Measurements from ENCODE around the gene PPME1.
"Not testable (repeated sequence)": the region's sequence is repeated elsewhere in the genome, so short reads cannot be mapped to it uniquely, and the experiment has no call there.

PPME1 gene

GRCh38 chr11:74138572-74138971 lies 32.5 kb upstream of the PPME1 start:
- H3K27me3 ChIP-seq (replicated peaks; ENCODE audit: control insufficient read depth, insufficient read depth, low read length, poor library complexity, severe bottlenecking), result no peaks in the 10 kb centered on the region
- DNase-seq, result no peak
- H3K4me1 ChIP-seq (ENCODE audit: control insufficient read depth, insufficient read depth, low read length, poor library complexity, severe bottlenecking), result no peaks in the 10 kb centered on the region
- H3K9me3 ChIP-seq (ENCODE audit: control insufficient read depth, low read length), result no peaks in the 10 kb centered on the region
- H3K4me3 ChIP-seq (ENCODE audit: insufficient read depth, low read depth, low read length, poor library complexity, severe bottlenecking), result no peak overlapping the region
- H3K36me3 ChIP-seq (ENCODE audit: control insufficient read depth, insufficient read depth, low read length), result peaks cover 27% of the 10 kb centered on the region
- H3K27ac ChIP-seq (ENCODE audit: insufficient read depth, low read length, poor library complexity, severe bottlenecking), result no peak overlapping the region

- Histone ChIP-seq H3K36me3 (ENCODE audit: control insufficient read depth, insufficient read depth, low read length) (peaks cover 19% of the 10 kb centered on the region), H3K9me3 (ENCODE audit: control insufficient read depth, low read length) (no peaks in the 10 kb centered on the region), H3K27me3 (replicated peaks; ENCODE audit: control insufficient read depth, insufficient read depth, low read length, poor library complexity, severe bottlenecking) (no peaks in the 10 kb centered on the region), H3K4me1 (ENCODE audit: control insufficient read depth, insufficient read depth, low read length, poor library complexity, severe bottlenecking) (no peaks in the 10 kb centered on the region), H3K27ac (ENCODE audit: insufficient read depth, low read length, poor library complexity, severe bottlenecking) (no peak overlapping the region), H3K4me3 (ENCODE audit: insufficient read depth, low read depth, low read length, poor library complexity, severe bottlenecking) (no peak overlapping the region)
- no peak for DNase-seq
These were observed 31.8 kb upstream of the PPME1 start for GRCh38 chr11:74139151-74139918.

- H3K27ac ChIP-seq (ENCODE audit: insufficient read depth, low read length, poor library complexity, severe bottlenecking); DNase-seq; H3K9me3 ChIP-seq (ENCODE audit: control insufficient read depth, low read length); H3K4me3 ChIP-seq (ENCODE audit: insufficient read depth, low read depth, low read length, poor library complexity, severe bottlenecking); H3K27me3 ChIP-seq (replicated peaks; ENCODE audit: control insufficient read depth, insufficient read depth, low read length, poor library complexity, severe bottlenecking); H3K4me1 ChIP-seq (ENCODE audit: control insufficient read depth, insufficient read depth, low read length, poor library complexity, severe bottlenecking): not testable (repeated sequence)
- H3K36me3 ChIP-seq (ENCODE audit: control insufficient read depth, insufficient read depth, low read length), result peaks cover 19% of the 10 kb centered on the region
These were observed 31.1 kb upstream of the PPME1 start for GRCh38 chr11:74139919-74140431.

- H3K36me3 ChIP-seq (ENCODE audit: control insufficient read depth, insufficient read depth, low read length), result peaks cover 19% of the 10 kb centered on the region
- H3K4me1 ChIP-seq (ENCODE audit: control insufficient read depth, insufficient read depth, low read length, poor library complexity, severe bottlenecking), result no peaks in the 10 kb centered on the region
- H3K27ac ChIP-seq (ENCODE audit: insufficient read depth, low read length, poor library complexity, severe bottlenecking), result no peak overlapping the region
- no peaks in the 10 kb centered on the region for H3K27me3 ChIP-seq (replicated peaks; ENCODE audit: control insufficient read depth, insufficient read depth, low read length, poor library complexity, severe bottlenecking)
- H3K4me3 ChIP-seq (ENCODE audit: insufficient read depth, low read depth, low read length, poor library complexity, severe bottlenecking), result no peak overlapping the region
- no peaks in the 10 kb centered on the region for H3K9me3 ChIP-seq (ENCODE audit: control insufficient read depth, low read length)
- DNase-seq, result no peak
These were observed 29.8 kb upstream of the PPME1 start for GRCh38 chr11:74141241-74141695.

- H3K9me3 ChIP-seq (ENCODE audit: control insufficient read depth, low read length), result no peaks in the 10 kb centered on the region
- no peak overlapping the region for H3K27ac ChIP-seq (ENCODE audit: insufficient read depth, low read length, poor library complexity, severe bottlenecking)
- H3K36me3 ChIP-seq (ENCODE audit: control insufficient read depth, insufficient read depth, low read length), result peaks cover 19% of the 10 kb centered on the region
- H3K4me1 ChIP-seq (ENCODE audit: control insufficient read depth, insufficient read depth, low read length, poor library complexity, severe bottlenecking), result no peaks in the 10 kb centered on the region
- DNase-seq, result no peak
- H3K27me3 ChIP-seq (replicated peaks; ENCODE audit: control insufficient read depth, insufficient read depth, low read length, poor library complexity, severe bottlenecking), result no peaks in the 10 kb centered on the region
- no peak overlapping the region for H3K4me3 ChIP-seq (ENCODE audit: insufficient read depth, low read depth, low read length, poor library complexity, severe bottlenecking)
These were observed 29.2 kb upstream of the PPME1 start for GRCh38 chr11:74141908-74142307.

GRCh38 chr11:74142624-74143023 lies 28.5 kb upstream of the PPME1 start:
- Histone ChIP-seq H3K4me3 (ENCODE audit: insufficient read depth, low read depth, low read length, poor library complexity, severe bottlenecking) (no peak overlapping the region), H3K27ac (ENCODE audit: insufficient read depth, low read length, poor library complexity, severe bottlenecking) (no peak overlapping the region), H3K36me3 (ENCODE audit: control insufficient read depth, insufficient read depth, low read length) (peaks cover 19% of the 10 kb centered on the region), H3K27me3 (replicated peaks; ENCODE audit: control insufficient read depth, insufficient read depth, low read length, poor library complexity, severe bottlenecking) (no peaks in the 10 kb centered on the region), H3K9me3 (ENCODE audit: control insufficient read depth, low read length) (no peaks in the 10 kb centered on the region), H3K4me1 (ENCODE audit: control insufficient read depth, insufficient read depth, low read length, poor library complexity, severe bottlenecking) (no peaks in the 10 kb centered on the region)
- no peak for DNase-seq

- no peaks in the 10 kb centered on the region for H3K27me3 ChIP-seq (replicated peaks; ENCODE audit: control insufficient read depth, insufficient read depth, low read length, poor library complexity, severe bottlenecking)
- no peaks in the 10 kb centered on the region for H3K9me3 ChIP-seq (ENCODE audit: control insufficient read depth, low read length)
- no peak for DNase-seq
- H3K4me3 ChIP-seq (ENCODE audit: insufficient read depth, low read depth, low read length, poor library complexity, severe bottlenecking), result no peak overlapping the region
- no peaks in the 10 kb centered on the region for H3K4me1 ChIP-seq (ENCODE audit: control insufficient read depth, insufficient read depth, low read length, poor library complexity, severe bottlenecking)
- peaks cover under 1% of the 10 kb centered on the region for H3K36me3 ChIP-seq (ENCODE audit: control insufficient read depth, insufficient read depth, low read length)
- H3K27ac ChIP-seq (ENCODE audit: insufficient read depth, low read length, poor library complexity, severe bottlenecking), result no peak overlapping the region
These were observed 26.5 kb upstream of the PPME1 start for GRCh38 chr11:74144592-74144991.

- no peak for DNase-seq
- Histone ChIP-seq H3K36me3 (ENCODE audit: control insufficient read depth, insufficient read depth, low read length) (no peaks in the 10 kb centered on the region), H3K4me1 (ENCODE audit: control insufficient read depth, insufficient read depth, low read length, poor library complexity, severe bottlenecking) (no peaks in the 10 kb centered on the region), H3K4me3 (ENCODE audit: insufficient read depth, low read depth, low read length, poor library complexity, severe bottlenecking) (no peak overlapping the region), H3K27ac (ENCODE audit: insufficient read depth, low read length, poor library complexity, severe bottlenecking) (no peak overlapping the region), H3K27me3 (replicated peaks; ENCODE audit: control insufficient read depth, insufficient read depth, low read length, poor library complexity, severe bottlenecking) (no peaks in the 10 kb centered on the region), H3K9me3 (ENCODE audit: control insufficient read depth, low read length) (no peaks in the 10 kb centered on the region)
These were observed 23.7 kb upstream of the PPME1 start for GRCh38 chr11:74147199-74147929.

- Histone ChIP-seq H3K9me3 (ENCODE audit: control insufficient read depth, low read length) (no peaks in the 10 kb centered on the region), H3K27ac (ENCODE audit: insufficient read depth, low read length, poor library complexity, severe bottlenecking) (no peak overlapping the region), H3K4me3 (ENCODE audit: insufficient read depth, low read depth, low read length, poor library complexity, severe bottlenecking) (no peak overlapping the region), H3K4me1 (ENCODE audit: control insufficient read depth, insufficient read depth, low read length, poor library complexity, severe bottlenecking) (no peaks in the 10 kb centered on the region), H3K36me3 (ENCODE audit: control insufficient read depth, insufficient read depth, low read length) (no peaks in the 10 kb centered on the region), H3K27me3 (replicated peaks; ENCODE audit: control insufficient read depth, insufficient read depth, low read length, poor library complexity, severe bottlenecking) (no peaks in the 10 kb centered on the region)
- DNase-seq, result no peak
These were observed 17.9 kb upstream of the PPME1 start for GRCh38 chr11:74153224-74153623.

Measured in effector memory CD4-positive, alpha-beta T cell (primary cell).